Measurements from ENCODE around the gene FAM53A.
"Not testable (repeated sequence)": the region's sequence is repeated elsewhere in the genome, so short reads cannot be mapped to it uniquely, and the experiment has no call there.

Gene FAM53A

DNA sequence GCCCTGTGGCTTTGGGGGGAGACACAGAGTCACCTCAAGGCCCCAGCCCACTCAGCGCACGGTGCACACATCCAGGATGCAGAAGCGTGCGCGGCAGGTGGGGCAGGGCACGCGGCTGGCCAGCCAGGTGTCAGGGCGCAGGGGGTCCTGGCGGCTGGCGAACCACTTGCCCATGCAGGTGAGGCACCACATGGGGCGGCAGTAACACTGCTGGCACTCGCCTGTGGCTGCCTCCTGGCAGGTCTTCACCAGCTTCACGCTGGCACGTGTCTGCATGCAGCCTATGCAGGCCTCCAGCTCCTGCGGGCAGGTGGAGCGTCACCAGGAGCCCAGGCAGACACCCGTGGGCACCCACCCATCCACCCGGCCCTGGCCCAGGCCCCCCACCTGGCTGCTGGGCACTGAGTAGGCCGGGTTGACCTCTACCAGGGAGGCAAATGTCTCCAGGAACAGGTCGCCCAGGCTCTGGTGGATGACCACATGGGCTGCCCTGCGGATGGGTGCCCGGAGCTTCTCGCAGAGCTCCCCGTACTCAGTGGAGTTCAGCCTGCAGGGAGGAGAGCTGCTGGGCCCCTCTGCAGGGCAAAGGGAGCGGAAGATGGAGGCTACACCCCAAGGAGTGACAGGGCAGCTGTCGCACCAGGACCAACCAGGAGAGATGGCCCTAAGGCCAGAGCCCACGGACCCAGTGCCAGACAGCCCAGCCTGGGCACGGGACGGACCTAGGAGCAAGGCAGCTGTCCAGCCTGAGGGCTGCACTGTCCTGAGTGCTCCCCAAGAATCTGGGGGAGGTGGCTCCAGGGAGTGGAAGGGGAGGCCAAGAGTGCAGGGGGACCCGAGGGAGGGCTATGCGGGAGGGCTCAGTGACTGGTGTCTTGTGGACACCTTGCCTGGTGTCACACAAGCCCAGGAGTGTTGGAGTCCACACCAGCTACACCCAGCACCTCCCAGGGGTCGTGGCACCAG lies 33.3 kb upstream of the FAM53A start:
- no peak for DNase-seq (ENCODE audit: low read depth in 2 of 2)

DNA sequence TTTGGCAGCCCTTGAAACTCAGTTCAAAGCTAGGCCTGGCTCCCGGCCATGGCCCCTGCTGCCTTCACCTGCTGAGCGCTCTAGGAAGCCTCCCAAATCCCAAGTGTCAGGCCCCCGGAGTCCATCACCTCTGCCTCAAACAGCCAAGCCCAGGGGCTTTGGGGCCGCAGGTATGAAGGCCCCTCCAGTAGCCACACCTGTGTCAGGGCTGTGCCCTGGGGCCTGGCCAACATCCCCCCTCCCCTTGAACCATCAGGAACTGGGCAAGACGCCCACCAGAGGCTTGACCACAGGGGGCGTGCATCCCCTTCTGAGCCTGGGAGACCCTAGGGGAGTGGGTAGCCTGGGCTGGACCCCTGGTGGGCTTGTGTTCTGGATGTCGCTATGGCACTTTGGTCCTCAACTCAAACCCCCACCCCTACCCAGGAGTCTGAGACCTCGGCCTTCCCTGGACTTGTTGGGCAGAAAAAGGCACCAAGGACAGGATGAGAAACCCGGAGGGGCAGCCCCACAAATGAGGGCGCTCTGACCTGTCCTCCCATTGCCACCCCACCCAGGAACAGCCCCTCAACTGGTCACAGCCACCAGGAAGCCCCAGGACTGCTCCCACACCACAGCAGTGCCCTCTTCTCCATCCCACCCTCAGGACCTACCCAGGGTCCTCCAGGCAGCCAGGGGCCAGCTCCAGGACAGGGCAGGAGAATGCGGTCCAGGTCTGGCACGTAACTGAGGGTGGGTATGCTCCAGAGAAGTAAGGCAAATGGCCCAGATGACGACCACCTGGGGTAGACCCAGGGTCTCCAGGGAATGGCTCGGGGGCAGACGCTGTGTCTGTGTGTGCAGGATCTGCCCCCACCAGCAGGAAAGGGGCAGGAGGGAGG lies 32.2 kb upstream of the FAM53A start:
- DNase-seq (ENCODE audit: low read depth in 2 of 2), result no peak

DNA sequence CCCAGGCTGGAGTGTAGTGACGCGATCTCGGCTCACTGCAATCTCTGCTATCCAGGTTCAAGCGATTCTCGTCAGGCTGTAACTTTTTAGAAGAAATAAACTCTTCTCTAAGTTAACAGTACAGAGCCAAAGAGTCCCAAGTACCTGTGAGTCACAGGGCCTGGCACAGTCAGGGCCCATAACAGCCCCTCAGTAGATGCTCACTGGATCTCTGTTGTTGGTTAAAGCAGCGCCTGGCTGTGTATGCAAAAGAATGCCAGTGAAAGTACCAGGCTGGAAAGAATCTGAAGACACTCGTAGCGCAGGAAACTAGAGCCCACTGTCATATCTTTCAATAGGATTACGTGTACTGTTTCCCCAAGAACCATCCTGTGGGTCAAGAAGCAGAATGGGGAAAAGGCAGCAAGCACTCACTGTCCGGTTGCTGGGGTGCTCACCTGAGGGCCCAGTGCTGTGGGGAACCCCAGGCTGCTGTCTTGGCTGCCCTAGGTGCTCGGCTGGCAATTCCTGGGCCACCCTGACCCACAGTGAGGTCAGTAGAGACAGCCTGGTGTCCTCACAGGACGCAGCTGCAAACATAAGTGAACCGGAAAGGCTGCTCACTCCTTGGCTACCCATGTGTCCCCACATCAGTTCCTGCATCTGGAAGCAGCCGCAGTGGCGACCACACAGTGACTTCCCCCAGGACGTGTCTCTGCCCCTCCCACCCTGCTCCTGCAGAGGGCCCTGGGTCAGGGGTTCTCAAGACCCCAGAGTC lies 31.1 kb upstream of the FAM53A start:
- no peak for DNase-seq (ENCODE audit: low read depth in 2 of 2)

DNA sequence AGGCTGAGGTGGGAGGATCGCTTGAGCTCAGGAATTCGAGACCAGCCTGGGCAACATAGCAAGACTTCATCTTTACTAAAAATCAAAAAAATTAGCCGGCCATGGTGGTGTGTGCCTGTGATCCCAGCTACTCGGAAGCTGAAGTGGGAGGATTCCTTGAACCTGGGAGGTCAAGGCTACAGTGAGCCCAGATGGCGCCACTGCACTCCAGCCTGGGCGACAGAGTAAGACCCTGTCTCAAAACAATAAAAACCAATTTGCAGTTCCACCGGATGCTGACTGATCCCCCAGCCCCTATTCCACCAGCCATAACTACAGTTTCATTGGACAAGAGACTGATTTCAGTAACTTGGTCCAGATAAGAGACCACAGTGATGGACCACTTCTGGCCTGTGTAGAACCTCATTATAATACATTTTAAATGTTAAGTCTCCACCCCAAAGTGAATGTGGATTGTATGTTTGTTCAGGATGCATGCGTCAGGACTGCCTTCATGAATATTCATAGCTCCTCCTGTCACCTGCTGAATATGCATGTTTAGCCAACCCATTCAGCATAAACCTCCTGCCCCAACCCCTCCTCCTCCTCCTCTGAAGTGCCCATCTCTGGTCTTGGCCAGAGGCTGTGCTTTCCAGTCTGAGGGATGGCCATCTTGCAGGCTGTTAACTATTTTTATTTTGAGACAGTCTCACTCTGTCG lies 30.3 kb upstream of the FAM53A start:
- DNase-seq (ENCODE audit: low read depth in 2 of 2), result no peak

DNA sequence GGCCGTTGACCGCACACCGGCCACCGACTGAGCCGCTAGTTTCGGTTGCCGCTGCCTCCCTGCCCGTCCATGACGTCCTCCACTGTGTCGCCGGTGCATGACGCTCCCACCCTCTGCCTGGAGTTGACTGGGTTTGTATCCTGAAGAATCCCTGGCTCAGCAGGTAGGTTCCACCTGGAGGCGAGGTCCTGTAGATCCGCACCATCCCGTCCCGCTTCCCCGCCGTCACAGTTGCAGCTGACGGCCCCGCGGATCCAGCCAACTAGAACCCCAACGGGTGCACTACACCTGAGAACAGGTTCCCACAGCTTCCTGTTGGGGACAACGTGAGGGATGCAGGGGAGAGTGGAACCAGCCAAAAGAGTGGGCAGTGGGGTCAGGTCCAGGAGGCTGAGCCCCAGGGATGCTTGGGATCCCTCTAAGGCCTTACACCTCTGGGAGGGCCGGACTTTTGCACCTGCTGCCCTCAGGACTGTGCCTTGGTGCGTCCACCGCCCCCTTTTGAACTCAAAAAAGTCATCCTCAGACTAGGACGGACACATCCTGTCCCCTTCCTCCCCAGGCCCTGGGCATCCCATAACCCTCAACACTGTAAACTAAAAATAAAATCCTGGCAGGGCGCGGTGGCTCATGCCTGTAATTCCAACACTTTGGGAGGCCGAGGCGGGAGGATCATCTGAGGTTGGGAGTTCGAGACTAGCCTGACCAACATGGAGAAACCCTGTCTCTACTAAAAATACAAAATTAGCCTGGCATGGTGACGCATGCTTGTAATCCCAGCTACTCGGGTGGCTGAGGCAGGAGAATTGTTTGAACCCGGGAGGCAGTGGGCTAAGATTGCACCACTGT lies 29.1 kb upstream of the FAM53A start:
- DNase-seq (ENCODE audit: low read depth in 2 of 2), result peak in 1 of 2 donors; percentile 39

GRCh38 chr4:1712216-1713002 lies 28.3 kb upstream of the FAM53A start, which contains the start of gene SLBP:
SLBP (minus strand) TSS chr4:1712319; CDS start chr4:1712188, 131 bp downstream.
- DNase-seq (ENCODE audit: low read depth in 2 of 2), result peak; percentile 98 to 99

DNA sequence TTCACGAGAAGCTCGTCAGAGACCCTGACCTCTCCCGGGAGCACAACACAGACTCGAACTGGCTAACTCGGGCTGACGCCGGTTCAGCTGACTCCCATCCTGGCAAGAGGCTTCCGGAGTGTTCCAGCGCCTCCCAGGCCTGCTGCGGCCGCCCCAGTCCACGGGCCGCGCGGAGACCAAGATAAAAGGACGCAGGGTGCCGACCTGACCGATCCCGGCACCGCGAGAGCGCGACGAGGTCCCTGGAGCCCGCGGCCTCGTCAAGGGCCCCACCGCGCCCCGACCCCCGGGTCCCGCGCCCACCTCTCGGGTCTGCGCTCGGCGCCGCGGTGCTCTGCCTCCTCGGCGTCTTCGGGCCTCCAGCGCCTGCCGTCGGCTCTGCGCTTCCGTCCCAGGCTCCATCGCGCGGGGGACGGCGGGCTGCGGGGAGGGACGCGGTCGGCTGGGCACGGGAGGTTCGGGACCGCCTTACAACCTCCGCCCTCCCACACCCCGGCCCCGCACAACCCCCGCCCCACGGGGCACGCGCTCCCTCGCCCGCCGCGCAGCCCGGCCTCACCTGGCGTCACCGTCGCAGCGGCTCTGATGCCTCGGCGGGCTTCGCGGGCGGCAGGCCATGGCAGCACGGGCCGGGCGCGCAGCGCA lies 27.6 kb upstream of the FAM53A start:
- peak in 1 of 2 donors; percentile 52 for DNase-seq (ENCODE audit: low read depth in 2 of 2)

DNA sequence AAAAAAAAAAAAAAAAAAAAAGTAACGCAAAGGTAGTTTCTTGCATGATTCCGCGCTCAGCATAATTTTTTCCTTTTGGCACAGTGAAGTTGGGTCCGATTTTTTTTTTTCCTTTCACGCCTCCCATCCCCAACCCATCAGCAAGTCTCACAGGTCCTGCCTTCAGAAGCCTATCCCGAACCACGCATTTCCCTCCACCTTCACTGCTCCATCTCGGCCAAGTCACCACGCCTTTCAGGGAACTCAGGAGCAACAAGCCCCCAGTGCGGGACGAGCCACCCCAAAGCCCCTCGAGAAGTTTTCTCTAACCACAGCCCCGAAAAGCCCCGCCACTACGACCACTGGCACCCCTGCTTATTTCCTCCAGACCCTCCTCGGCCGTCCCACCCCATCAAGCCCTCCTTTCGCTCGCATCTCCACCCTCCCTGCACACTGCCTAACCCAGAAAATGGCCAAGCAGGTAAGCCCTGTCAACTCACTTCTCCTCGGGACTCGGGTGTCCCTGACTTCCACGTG lies 27.0 kb upstream of the FAM53A start:
- no peak for DNase-seq (ENCODE audit: low read depth in 2 of 2)

GRCh38 chr4:1708581-1708980 lies 24.5 kb upstream of the FAM53A start:
- no peak for DNase-seq (ENCODE audit: low read depth in 2 of 2)

- DNase-seq (ENCODE audit: low read depth in 2 of 2), result no peak
Measured at GRCh38 chr4:1706358-1706757, 22.2 kb upstream of the FAM53A start.

- no peak for DNase-seq (ENCODE audit: low read depth in 2 of 2)
Measured at GRCh38 chr4:1705732-1706131, 21.6 kb upstream of the FAM53A start.

DNA sequence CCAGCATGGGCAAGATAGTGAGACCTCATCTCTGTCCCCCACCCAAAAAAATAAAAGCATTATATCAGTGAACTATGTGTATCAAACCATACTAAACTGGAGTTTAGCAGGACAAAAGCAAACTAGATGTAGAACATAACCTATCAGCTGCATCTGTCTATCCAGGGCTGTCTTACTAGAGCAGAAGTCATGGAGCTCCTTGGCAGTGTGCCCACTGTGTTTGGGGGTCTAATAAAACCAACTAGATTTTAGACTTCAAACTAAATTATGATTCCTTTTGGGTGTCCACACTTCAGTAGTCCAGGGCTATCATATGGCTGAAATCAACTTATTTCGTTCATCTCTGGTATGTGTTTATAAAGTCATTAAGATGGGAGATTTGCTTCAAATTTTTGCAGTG lies 19.8 kb upstream of the FAM53A start:
- no peak for DNase-seq (ENCODE audit: low read depth in 2 of 2)

GRCh38 chr4:1701671-1702070 lies 17.6 kb upstream of the FAM53A start:
- not testable (repeated sequence) for DNase-seq (ENCODE audit: low read depth in 2 of 2)

DNA sequence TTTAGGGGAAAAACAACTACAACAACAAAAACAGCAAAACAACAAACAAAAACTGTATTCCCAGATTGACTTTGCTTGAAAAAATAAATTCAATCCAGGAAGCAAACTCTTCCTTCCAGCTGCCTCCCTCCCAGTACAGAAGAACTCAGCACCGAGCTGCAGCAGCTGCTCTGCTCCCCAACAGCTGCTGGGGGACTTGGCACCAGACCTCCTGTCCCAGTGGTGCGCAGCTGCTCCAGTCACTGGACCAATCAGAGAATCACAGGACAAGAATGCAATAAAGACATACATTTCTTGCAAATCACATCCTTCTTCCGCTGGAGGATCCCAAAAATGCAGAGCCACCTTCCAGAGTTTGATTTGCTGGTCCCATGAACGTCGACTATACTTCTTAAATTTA lies 11.8 kb upstream of the FAM53A start:
- no peak for DNase-seq (ENCODE audit: low read depth in 2 of 2)

GRCh38 chr4:1693131-1693896 lies 9.2 kb upstream of the FAM53A start:
- DNase-seq (ENCODE audit: low read depth in 2 of 2), result peak; percentile 60 to 68

DNA sequence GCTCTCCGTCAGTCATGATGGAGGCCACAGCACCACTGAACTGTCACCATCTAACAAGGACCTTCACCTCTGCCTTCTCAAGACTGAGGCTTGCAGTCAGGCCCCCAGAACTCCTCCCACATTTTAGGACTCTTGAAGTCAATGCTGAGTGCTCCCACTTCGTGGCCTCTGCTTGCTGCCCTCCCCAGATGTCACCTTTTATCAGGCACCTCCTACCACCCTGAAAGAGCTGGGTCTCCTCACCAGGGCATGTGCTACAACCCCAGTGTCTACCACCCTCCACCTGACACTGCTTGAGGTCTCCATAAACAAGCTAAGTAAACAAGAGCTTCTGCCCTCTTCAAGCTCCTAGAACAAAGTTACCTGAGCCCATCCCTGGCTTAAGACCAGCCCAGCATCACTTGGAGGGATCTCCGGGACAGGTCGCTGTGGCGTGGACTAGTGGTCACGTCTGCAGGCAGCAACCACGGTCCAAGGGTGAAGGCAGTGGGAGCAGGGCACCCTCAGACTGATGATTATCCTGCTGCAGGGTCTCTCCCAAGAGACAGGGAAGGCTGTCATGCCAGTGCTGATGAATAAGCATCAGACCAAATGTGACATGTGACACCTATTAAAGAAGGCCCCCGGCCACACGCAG lies 7.7 kb upstream of the FAM53A start:
- no peak for DNase-seq (ENCODE audit: low read depth in 2 of 2)

DNA sequence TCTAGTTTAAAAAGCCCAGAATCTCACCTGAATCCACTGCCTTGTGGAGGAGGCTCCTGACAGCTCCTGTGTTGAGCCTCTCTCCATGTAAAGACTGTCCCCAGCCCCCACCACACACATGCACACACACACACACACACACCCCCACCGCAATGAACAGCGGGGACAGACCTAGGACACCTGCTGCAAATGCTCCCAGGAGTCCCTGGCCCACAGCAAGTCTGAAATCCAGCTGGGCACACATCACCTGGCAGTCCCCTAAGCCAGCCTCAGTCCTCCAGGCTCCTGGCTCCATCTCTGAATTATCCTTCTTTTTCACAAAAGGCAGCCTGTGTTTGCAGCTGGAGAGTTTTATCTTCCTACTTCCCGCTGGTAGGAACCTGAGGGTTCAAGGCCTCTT lies 6.6 kb upstream of the FAM53A start:
- DNase-seq (ENCODE audit: low read depth in 2 of 2), result no peak
